Small intestine (tissue), 7 donors: ENCODE data around the gene DENR. TPM values are rescaled to one million over a fixed set of nuclear protein-coding genes. Genes with fewer than 3 reads are reported as not detected.
"Not testable (repeated sequence)": the region's sequence is repeated elsewhere in the genome, so short reads cannot be mapped to it uniquely, and the experiment has no call there.

Experiments
- DNase-seq, 2 donors: peaks; one replicate each; pipeline versions ENCODE4 v3.0.0 to v3.0.0-alpha.2; 2013
- FAIRE-seq: peaks from 2 replicates; lab custom pipeline; 2012; peaks lifted over from hg19 to GRCh38; lab: Jason Lieb, UNC
- H3K27ac ChIP-seq, 3 donors: one replicate each; pipeline ENCODE4 v1.5.1; 2013; ENCODE audit warnings: low read length in 2 of 3, mild to moderate bottlenecking in 2 of 3, control low read depth in 1 of 3, inconsistent platforms in 1 of 3, low read depth in 1 of 3, moderate library complexity in 1 of 3
- H3K27me3 ChIP-seq, 3 donors: one replicate each; pipeline ENCODE4 v1.6.1; 2013; ENCODE audit warnings: low read length in 3 of 3, inconsistent platforms in 1 of 3; ENCODE audit not compliant: control insufficient read depth in 3 of 3, insufficient read depth in 3 of 3
- H3K36me3 ChIP-seq, 3 donors: one replicate each; pipeline ENCODE4 v1.6.1; 2013; ENCODE audit warnings: low read length in 3 of 3, inconsistent platforms in 1 of 3, low read depth in 1 of 3, mild to moderate bottlenecking in 1 of 3, moderate library complexity in 1 of 3; ENCODE audit not compliant: control insufficient read depth in 3 of 3, insufficient read depth in 2 of 3
- H3K4me1 ChIP-seq, 3 donors: one replicate each; pipeline ENCODE4 v1.6.1; 2013; ENCODE audit warnings: low read length in 2 of 3, inconsistent platforms in 1 of 3, low read depth in 1 of 3, mild to moderate bottlenecking in 1 of 3, moderate library complexity in 1 of 3; ENCODE audit not compliant: control insufficient read depth in 3 of 3, insufficient read depth in 2 of 3
- H3K4me3 ChIP-seq, 3 donors: one replicate each; pipeline ENCODE4 v1.5.1; 2013; ENCODE audit warnings: low read length in 3 of 3, control low read depth in 1 of 3, inconsistent platforms in 1 of 3, low read depth in 1 of 3, mild to moderate bottlenecking in 1 of 3, moderate library complexity in 1 of 3
- H3K9me3 ChIP-seq, 2 donors: one replicate each; pipeline ENCODE4 v1.6.1; 2013; ENCODE audit warnings: low read depth in 1 of 2, low read length in 1 of 2; ENCODE audit not compliant: control insufficient read depth in 2 of 2, insufficient read depth in 1 of 2
- WGBS, 3 donors: extraction: QIAGEN DNeasy Blood & Tissue Kit; methylation state at CpG; one replicate each; pipeline ENCODE4 v1.1.7; 2013; 5-methylcytosine and 5-hydroxymethylcytosine counted together
- polyA plus RNA-seq, 4 donors: library from polyadenylated mRNA; stranded (reverse) in 3 of 4; unstranded in 1 of 4; fragments of 200-250 nt in 3 of 4; fragments of 120-200 nt in 1 of 4; gene quantifications; one replicate each; pipeline versions ENCODE4 v1.2.1 to v1.2.3, GENCODE V29; 2013
- donor health status: healthy with polysubstance abuse.
- donor health status: control.
- donor health status: control.
- donor health status: Bipolar disorder and iron deficiency.
- donor health status: healthy.

DENR gene
- polyA plus RNA-seq, 4 donors, result 23.7 to 56.0 (median 31.7) TPM

DNA sequence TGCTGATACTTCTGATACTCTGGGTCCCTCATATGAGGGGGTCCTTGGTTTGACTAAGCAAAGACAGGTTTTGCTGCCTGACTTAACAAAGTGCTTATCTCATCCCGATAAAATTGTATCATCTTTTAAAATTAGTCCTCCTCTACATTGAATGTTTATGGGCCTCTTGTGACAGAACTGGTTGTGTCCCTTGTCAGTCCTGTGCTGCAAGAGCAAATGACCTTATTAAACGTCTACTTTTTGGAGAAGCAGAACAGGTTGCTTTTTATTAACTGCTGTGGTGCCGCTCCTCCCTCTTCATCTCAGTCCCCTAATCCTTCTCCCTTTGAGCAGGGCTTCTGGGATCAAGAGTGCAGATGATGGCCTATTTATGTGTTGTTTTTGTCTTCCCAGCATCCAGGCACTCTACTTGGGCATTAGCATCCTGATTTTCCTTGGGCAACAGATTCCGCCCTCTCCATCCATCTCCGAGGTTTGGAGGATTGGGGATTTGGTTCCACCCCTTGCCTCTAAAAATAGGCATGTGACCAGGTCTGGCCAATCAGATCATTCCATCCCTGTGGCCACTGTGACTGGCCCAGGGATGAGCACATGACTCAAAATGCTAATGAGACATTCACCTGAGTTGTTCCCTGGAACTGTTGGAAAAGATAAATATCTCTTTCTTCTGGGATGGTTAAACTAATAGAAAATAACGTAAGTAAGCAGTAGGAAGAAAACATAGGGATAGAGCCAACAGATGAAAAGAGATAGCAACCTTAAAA lies 2.9 kb upstream of the DENR start:
- Histone ChIP-seq H3K36me3 (peaks cover 0 to 3% (median 0%) of the 10 kb centered on the region in 3 donors), H3K4me1 (peaks cover 0 to 8% (median 7%) of the 10 kb centered on the region in 3 donors), H3K27me3 (no peaks in the 10 kb centered on the region), H3K9me3 (no peaks in the 10 kb centered on the region), H3K27ac (no peak overlapping the region), H3K4me3 (no peak overlapping the region)
- WGBS, 3 donors, result 69 to 82% (median 73%) methylated on average over 6 of the region's 6 CpGs
- DNase-seq (no peak), FAIRE-seq (no peak)

DNA sequence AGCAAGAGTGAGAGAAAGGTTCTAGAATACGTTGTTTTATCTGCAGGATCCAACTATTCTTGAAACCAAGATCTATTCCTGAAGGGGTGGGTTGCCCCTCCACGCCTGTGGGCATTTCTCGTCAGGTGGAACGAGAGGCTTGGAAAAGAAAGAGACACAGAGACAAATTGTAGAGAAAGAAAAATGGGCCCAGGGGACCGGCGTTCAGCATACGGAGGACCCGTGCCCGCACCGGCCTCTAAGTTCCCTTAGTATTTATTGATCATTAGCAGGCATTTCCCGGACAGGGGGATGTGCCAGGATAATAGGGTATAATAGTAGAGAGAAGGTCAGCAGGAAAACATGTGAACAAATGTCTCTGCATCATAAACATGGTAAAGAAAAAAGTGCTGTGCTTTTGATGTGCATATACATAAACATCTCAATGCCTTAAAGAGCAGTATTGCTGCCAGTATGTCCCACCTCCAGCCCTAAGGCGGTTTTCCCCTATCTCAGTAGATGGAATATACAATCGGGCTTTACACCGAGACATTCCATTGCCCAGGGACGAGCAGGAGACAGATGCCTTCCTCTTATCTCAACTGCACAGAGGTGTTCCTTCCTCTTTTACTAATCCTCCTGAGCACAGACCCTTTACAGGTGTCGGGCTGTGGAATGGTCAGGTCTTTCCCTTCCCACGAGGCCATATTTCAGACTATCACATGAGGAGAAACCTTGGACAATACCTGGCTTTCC lies 1.7 kb upstream of the DENR start:
- not testable (repeated sequence) for H3K36me3 ChIP-seq, H3K27me3 ChIP-seq, H3K9me3 ChIP-seq, FAIRE-seq, DNase-seq, H3K4me3 ChIP-seq, H3K4me1 ChIP-seq, H3K27ac ChIP-seq
- WGBS, 3 donors, result 78 to 93% (median 88%) methylated on average over 17 of the region's 17 CpGs

DNA sequence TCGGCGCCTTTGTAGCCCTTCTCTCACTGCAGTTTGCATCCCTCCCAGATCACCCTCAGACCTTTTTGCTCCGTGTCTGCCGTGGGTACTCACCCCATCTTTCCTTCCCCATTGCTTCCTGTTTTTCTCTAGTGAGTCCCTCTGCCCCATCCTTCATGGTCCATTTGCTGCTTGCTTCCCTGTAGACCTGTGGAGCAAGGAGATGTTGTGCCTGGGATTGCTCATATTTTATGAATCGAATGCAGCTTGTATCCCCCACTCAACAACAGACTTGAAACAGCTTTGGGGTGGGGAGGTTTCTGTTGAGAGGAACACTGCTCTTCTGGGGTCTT lies 661 bp downstream of the DENR start:
- 2 to 4% (median 3%) methylated on average over 5 of the region's 5 CpGs for WGBS, 3 donors
- H3K36me3 ChIP-seq, result peaks cover 2 to 16% (median 6%) of the 10 kb centered on the region in 3 donors
- FAIRE-seq, result no peak
- DNase-seq, result no peak
- H3K4me1 ChIP-seq, result peaks cover 0 to 8% (median 7%) of the 10 kb centered on the region in 3 donors
- H3K27me3 ChIP-seq, result no peaks in the 10 kb centered on the region
- peak overlapping the region; percentile 64 to 99 (median 81) for H3K4me3 ChIP-seq
- H3K27ac ChIP-seq, result peak overlapping the region; percentile 62 to 89 (median 89)
- no peaks in the 10 kb centered on the region for H3K9me3 ChIP-seq

DNA sequence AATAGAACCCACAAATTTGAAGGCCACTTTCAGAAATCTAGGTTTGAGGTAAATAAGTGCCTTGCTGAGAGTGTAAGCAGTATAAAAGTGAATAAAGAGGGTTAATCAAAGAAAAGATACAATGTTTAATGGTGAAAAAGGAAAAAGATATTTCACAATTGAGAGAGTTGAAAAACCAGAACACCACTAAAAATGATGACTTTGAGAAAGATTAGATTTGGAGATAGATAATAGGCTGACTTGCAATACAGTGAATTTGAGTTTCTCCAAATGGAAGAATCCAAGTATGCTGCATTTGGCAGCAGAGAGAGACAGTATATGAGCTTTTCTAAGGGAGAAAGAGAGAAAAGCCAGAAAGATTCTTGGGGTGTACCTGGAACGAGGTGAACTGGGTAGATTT lies 2.2 kb downstream of the DENR start:
- 57 to 96% (median 90%) methylated on average over 1 of the region's 1 CpG for WGBS, 3 donors
- no peak overlapping the region for H3K27ac ChIP-seq
- no peak overlapping the region for H3K4me3 ChIP-seq
- H3K4me1 ChIP-seq, result peaks cover 0 to 8% (median 7%) of the 10 kb centered on the region in 3 donors
- no peaks in the 10 kb centered on the region for H3K27me3 ChIP-seq
- no peaks in the 10 kb centered on the region for H3K9me3 ChIP-seq
- peaks cover 3 to 23% (median 6%) of the 10 kb centered on the region in 3 donors for H3K36me3 ChIP-seq
- no peak for DNase-seq
- no peak for FAIRE-seq

DNA sequence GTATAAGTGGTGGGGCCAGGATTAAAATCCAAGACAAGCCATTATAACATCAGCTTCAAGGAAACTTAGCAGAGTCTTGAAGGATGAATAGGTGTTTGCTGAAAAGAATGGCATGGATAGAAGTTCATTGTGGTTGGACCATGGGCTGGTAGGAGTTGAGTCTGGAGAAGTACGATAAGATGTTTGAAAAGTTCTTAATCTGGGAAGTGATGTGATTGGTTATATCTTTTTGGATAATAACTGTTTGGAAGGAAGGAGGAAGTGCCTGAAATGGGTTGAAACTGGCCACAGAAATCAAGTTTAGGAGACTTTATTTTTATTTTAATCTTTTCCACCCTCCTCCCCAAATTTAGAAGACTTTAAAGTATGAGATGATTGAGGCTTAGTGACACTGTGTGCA lies 4.9 kb downstream of the DENR start:
- FAIRE-seq (no peak), DNase-seq (no peak)
- Histone ChIP-seq H3K9me3 (no peaks in the 10 kb centered on the region), H3K27ac (no peak overlapping the region), H3K27me3 (no peaks in the 10 kb centered on the region), H3K4me1 (peaks cover 0 to 7% (median 3%) of the 10 kb centered on the region in 3 donors), H3K4me3 (no peak overlapping the region), H3K36me3 (peaks cover 5 to 30% (median 6%) of the 10 kb centered on the region in 3 donors)
- WGBS, 3 donors, result 84 to 100% (median 95%) methylated on average over 1 of the region's 1 CpG

GRCh38 chr12:122785503-122785902 lies 32.9 kb downstream of the DENR start:
- WGBS, 3 donors, result 78 to 87% (median 82%) methylated on average over 7 of the region's 7 CpGs
- Histone ChIP-seq H3K4me1 (no peaks in the 10 kb centered on the region), H3K36me3 (no peaks in the 10 kb centered on the region), H3K27ac (no peak overlapping the region), H3K4me3 (no peak overlapping the region), H3K27me3 (no peaks in the 10 kb centered on the region), H3K9me3 (no peaks in the 10 kb centered on the region)
- DNase-seq (no peak), FAIRE-seq (no peak)

DNA sequence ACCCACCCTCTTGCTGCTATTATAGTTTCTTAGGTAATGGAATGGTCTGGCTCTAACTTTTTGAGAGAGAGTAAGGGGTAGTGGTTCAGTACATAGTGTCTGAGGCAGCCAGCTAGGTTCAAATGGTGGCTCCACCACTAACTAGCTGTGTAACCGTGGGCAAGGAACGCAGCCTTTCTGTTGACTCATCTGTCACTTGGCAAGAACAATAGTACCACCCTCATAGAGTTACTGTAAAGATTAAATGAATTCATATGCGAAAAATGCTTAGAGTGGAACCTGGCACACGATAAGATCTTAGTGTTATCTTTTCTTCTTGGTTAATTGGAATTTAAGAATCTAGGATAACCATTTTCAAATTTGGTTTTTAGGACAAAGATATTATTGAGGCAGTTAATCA lies 35.8 kb downstream of the DENR start:
- FAIRE-seq, result no peak
- no peak overlapping the region for H3K27ac ChIP-seq
- no peaks in the 10 kb centered on the region for H3K27me3 ChIP-seq
- DNase-seq, result no peak
- H3K4me1 ChIP-seq, result no peaks in the 10 kb centered on the region
- no peaks in the 10 kb centered on the region for H3K9me3 ChIP-seq
- H3K36me3 ChIP-seq, result no peaks in the 10 kb centered on the region
- no peak overlapping the region for H3K4me3 ChIP-seq
- 80 to 83% (median 83%) methylated on average over 4 of the region's 4 CpGs for WGBS, 3 donors

GRCh38 chr12:122789637-122790036 lies 37.0 kb downstream of the DENR start:
- no peaks in the 10 kb centered on the region for H3K4me1 ChIP-seq
- H3K36me3 ChIP-seq, result no peaks in the 10 kb centered on the region
- no peak for DNase-seq
- no peak overlapping the region for H3K27ac ChIP-seq
- 81 to 86% (median 86%) methylated on average over 5 of the region's 5 CpGs for WGBS, 3 donors
- H3K27me3 ChIP-seq, result no peaks in the 10 kb centered on the region
- no peak for FAIRE-seq
- no peaks in the 10 kb centered on the region for H3K9me3 ChIP-seq
- H3K4me3 ChIP-seq, result no peak overlapping the region
